Endothelial cell of umbilical vein (primary cell): ENCODE results near the gene CYBRD1. TPM values are rescaled to one million over a fixed set of nuclear protein-coding genes. Genes with fewer than 3 reads are reported as not detected.

Source experiments
- BruUV-seq: library from RNA; stranded (reverse); fragments of 400-500 nt; replicated peaks from 2 replicates; lab custom pipeline; 2021; lab: Mats Ljungman, UMichigan
- CTCF ChIA-PET: fragments of 300-600, 350-600 bp; sonication (Branson Sonifier 250); formaldehyde crosslinking; loops from one replicate; lab custom pipeline; 2021; ENCODE audit warnings: antibody characterized with exemption, inconsistent platforms; lab: Charles Lee
- POLR2A ChIA-PET: fragments of 300-600, 350-600 bp; sonication (Branson Sonifier 250); formaldehyde crosslinking; loops from one replicate; lab custom pipeline; 2021; ENCODE audit warnings: antibody characterized with exemption, inconsistent platforms; lab: Charles Lee
- DNase-seq: peaks from one replicate; pipeline ENCODE4 v3.0.0-alpha.2; 2011; ENCODE audit warnings: low read depth, low spot score
- FAIRE-seq: peaks from 2 replicates; lab custom pipeline; 2011; peaks lifted over from hg19 to GRCh38; lab: Jason Lieb, UNC
- H2AFZ ChIP-seq: 2 replicates; pipeline ENCODE4 v1.6.0; 2012; ENCODE audit warnings: low read depth, low read length, control low read depth, inconsistent platforms
- H3K27ac ChIP-seq: 2 replicates; pipeline ENCODE4 v1.5.1; 2011; ENCODE audit warnings: low read depth, mild to moderate bottlenecking, control low read depth, low read length, moderate library complexity; ENCODE audit not compliant: insufficient read depth
- H3K27me3 ChIP-seq, 2 experiments: 2 replicates each; pipeline versions ENCODE4 v1.6.0 to v1.6.1; 2011; ENCODE audit warnings: low read length in 2 of 2, mixed read lengths in 1 of 2; ENCODE audit not compliant: control insufficient read depth in 2 of 2, insufficient read depth in 2 of 2
- H3K36me3 ChIP-seq, 2 experiments: 2 replicates in 1 of 2; 3 replicates in 1 of 2; pipeline ENCODE4 v1.5.1; 2011; ENCODE audit warnings: low read length in 2 of 2, mild to moderate bottlenecking in 1 of 2, moderate library complexity in 1 of 2; ENCODE audit not compliant: control insufficient read depth in 2 of 2, insufficient read depth in 2 of 2; ENCODE audit errors: extremely low read depth in 1 of 2
- H3K4me1 ChIP-seq: 3 replicates; pipeline ENCODE4 v1.5.1; 2011; ENCODE audit warnings: mild to moderate bottlenecking, low read length; ENCODE audit not compliant: control insufficient read depth, insufficient read depth; ENCODE audit errors: extremely low read depth
- H3K4me2 ChIP-seq: 2 replicates; pipeline ENCODE4 v1.6.1; 2011; ENCODE audit warnings: low read length, control low read depth, mixed read lengths; ENCODE audit not compliant: insufficient read depth
- H3K4me3 ChIP-seq, 3 experiments: fragments of 200-600 bp in 1 of 3; sonication (generic), shearing (Covaris generic) in 1 of 3; replicated peaks in 1 of 3; 2 replicates each; pipeline ENCODE4 v1.5.1; 2011 to 2016; ENCODE audit warnings: control low read depth in 3 of 3, low read length in 3 of 3, mild to moderate bottlenecking in 2 of 3, inconsistent platforms in 1 of 3, low read depth in 1 of 3, moderate library complexity in 1 of 3; ENCODE audit not compliant: insufficient read depth in 1 of 3
- H3K79me2 ChIP-seq: 2 replicates; pipeline ENCODE4 v1.6.0; 2012; ENCODE audit warnings: low read length, inconsistent platforms; ENCODE audit not compliant: control insufficient read depth, insufficient read depth
- H3K9ac ChIP-seq: replicated peaks from 2 replicates; pipeline ENCODE3; 2011; ENCODE audit warnings: low read length, control low read depth; ENCODE audit not compliant: insufficient read depth; ENCODE audit errors: extremely low read depth
- H3K9me1 ChIP-seq: replicated peaks from 3 replicates; pipeline ENCODE4 v1.6.0; 2011; ENCODE audit warnings: mild to moderate bottlenecking, low read length; ENCODE audit not compliant: control insufficient read depth, insufficient read depth; ENCODE audit errors: extremely low read depth
- H3K9me3 ChIP-seq: replicated peaks from 2 replicates; pipeline ENCODE4 v1.5.1; 2012; ENCODE audit warnings: low read length, inconsistent platforms; ENCODE audit not compliant: control insufficient read depth, insufficient read depth
- H4K20me1 ChIP-seq: replicated peaks from 2 replicates; pipeline ENCODE3; 2011; ENCODE audit warnings: mild to moderate bottlenecking, low read length; ENCODE audit not compliant: control insufficient read depth, insufficient read depth; ENCODE audit errors: extremely low read depth
- EZH2 ChIP-seq: IDR thresholded peaks from 2 replicates; pipeline ENCODE4 v1.6.1; 2012; ENCODE audit warnings: borderline replicate concordance, low read depth, mild to moderate bottlenecking, moderate library complexity, low read length, inconsistent platforms; ENCODE audit not compliant: severe bottlenecking
- FOS ChIP-seq: IDR thresholded peaks from 2 replicates; pipeline ENCODE4 v1.6.1; 2011; ENCODE audit warnings: mild to moderate bottlenecking, low read length, moderate library complexity, borderline replicate concordance; ENCODE audit not compliant: insufficient read depth
- GATA2 ChIP-seq: IDR thresholded peaks from 2 replicates; pipeline ENCODE4 v1.7.0; 2011; ENCODE audit warnings: low read depth, mild to moderate bottlenecking, moderate library complexity, mixed read lengths, low read length; ENCODE audit not compliant: insufficient read length, insufficient read depth
- JUN ChIP-seq: IDR thresholded peaks from 2 replicates; pipeline ENCODE4 v1.6.1; 2011; ENCODE audit warnings: borderline replicate concordance, low read depth; ENCODE audit not compliant: insufficient read length, insufficient read depth
- MAX ChIP-seq: IDR thresholded peaks from 2 replicates; pipeline ENCODE4 v1.6.1; 2011; ENCODE audit not compliant: insufficient read depth, insufficient read length
- MYC ChIP-seq: IDR thresholded peaks from one replicate; pipeline ENCODE4 v1.6.1; 2011; ENCODE audit warnings: mild to moderate bottlenecking, low read depth, low read length
- POLR2A ChIP-seq: IDR thresholded peaks from 2 replicates; pipeline ENCODE4 v1.6.1; 2012; ENCODE audit warnings: low read depth, mild to moderate bottlenecking, control low read depth, low read length
- POLR2AphosphoS5 ChIP-seq: IDR thresholded peaks from 2 replicates; pipeline ENCODE4 v1.6.1; 2012; ENCODE audit warnings: low read depth, mild to moderate bottlenecking, control low read depth, low read length, moderate library complexity; ENCODE audit not compliant: insufficient read depth
- dilution Hi-C: fragments of 300-500 bp; cut with MboI; formaldehyde crosslinking; loops from one replicate; pipeline ENCODE4 v1.15.0; 2019; ENCODE audit warnings: low sequenced_read_pairs; ENCODE audit not compliant: extremely low pct_ligation_motif_present
- intact Hi-C: fragments of 100-400 bp; cut with micrococcal nuclease; formaldehyde crosslinking; loops from one replicate; pipeline ENCODE4 v1.10.0; 2022
- polyA plus RNA-seq, 4 experiments: library from polyadenylated mRNA; depleted of rRNA in 3 of 4; stranded (reverse) in 3 of 4; unstranded in 1 of 4; fragments of >200 nt; gene quantifications; 2 replicates each; pipeline versions ENCODE4 v1.2.1 to v1.2.3, GENCODE V29; 2011 to 2012; ENCODE audit warnings: missing spikeins in 1 of 4
- total RNA-seq: library from RNA; stranded (reverse); gene quantifications from 2 replicates; pipeline ENCODE4 v1.2.3, GENCODE V29; 2021
- TF ChIP-seq, protein P1 (sequence below), 2 donors: IDR thresholded peaks; 1 replicate in 1 of 2; 2 replicates in 1 of 2; pipeline ENCODE4 v1.5.1; 2011; ENCODE audit warnings: low read length in 2 of 2, mild to moderate bottlenecking in 2 of 2, moderate library complexity in 2 of 2, control low read depth in 1 of 2, inconsistent platforms in 1 of 2, low read depth in 1 of 2; ENCODE audit not compliant: insufficient read depth in 1 of 2; ENCODE audit errors: extremely low read depth in 1 of 2

Gene CYBRD1
- total and polyA plus RNA-seq, 2 donors (not counting 3 experiments of a cell fraction or from before 2014, with no cell fraction given), result 23.1 to 24.8 TPM

GRCh38 chr2:171578127-171578803 is 56.0 kb downstream of the CYBRD1 start:
- no peak for TF ChIP-seq POLR2A
- no peak for TF ChIP-seq MAX
- no peak for TF ChIP-seq JUN
- no peak for TF ChIP-seq EZH2
- TF ChIP-seq, protein P1, sequence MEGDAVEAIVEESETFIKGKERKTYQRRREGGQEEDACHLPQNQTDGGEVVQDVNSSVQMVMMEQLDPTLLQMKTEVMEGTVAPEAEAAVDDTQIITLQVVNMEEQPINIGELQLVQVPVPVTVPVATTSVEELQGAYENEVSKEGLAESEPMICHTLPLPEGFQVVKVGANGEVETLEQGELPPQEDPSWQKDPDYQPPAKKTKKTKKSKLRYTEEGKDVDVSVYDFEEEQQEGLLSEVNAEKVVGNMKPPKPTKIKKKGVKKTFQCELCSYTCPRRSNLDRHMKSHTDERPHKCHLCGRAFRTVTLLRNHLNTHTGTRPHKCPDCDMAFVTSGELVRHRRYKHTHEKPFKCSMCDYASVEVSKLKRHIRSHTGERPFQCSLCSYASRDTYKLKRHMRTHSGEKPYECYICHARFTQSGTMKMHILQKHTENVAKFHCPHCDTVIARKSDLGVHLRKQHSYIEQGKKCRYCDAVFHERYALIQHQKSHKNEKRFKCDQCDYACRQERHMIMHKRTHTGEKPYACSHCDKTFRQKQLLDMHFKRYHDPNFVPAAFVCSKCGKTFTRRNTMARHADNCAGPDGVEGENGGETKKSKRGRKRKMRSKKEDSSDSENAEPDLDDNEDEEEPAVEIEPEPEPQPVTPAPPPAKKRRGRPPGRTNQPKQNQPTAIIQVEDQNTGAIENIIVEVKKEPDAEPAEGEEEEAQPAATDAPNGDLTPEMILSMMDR (IDR thresholded peaks at IDR 0.05; ENCODE audit: extremely low read depth in 1 of 2, insufficient read depth in 1 of 2, low read depth in 1 of 2, low read length in 2 of 2), result no peak
- no peak for TF ChIP-seq FOS
- no peak for TF ChIP-seq POLR2AphosphoS5
- no peak for TF ChIP-seq GATA2
- TF ChIP-seq MYC, result no peak
- no peak overlapping the region for H3K9ac ChIP-seq

More at GRCh38 chr2:171578127-171578803, 56.0 kb downstream of the CYBRD1 start:
- dilution Hi-C loops (no loop called here), intact Hi-C loops (loop anchor here (10.0 kb wide), 1 partner anchor 217 kb away; no protein-coding TSS in a partner anchor)
- FAIRE-seq (no peak), DNase-seq (no peak)
- no peaks in the 10 kb centered on the region for H3K9me3 ChIP-seq
- H3K79me2 ChIP-seq, result no peaks in the 10 kb centered on the region
- no peaks in the 10 kb centered on the region for H3K9me1 ChIP-seq
- no peaks in the 10 kb centered on the region for H3K27me3 ChIP-seq
- no peaks in the 10 kb centered on the region for H3K36me3 ChIP-seq
- ChIA-PET POLR2A (interaction anchor here (0.6 kb wide), 1 partner anchor 10 kb away, joined by 10 read pairs; no protein-coding TSS in a partner anchor), CTCF (interaction anchor here (0.7 to 1.0 kb wide), 2 partner anchors 12 to 17 kb away, joined by 3 read pairs; no protein-coding TSS in a partner anchor)
- no peaks in the 10 kb centered on the region for H3K4me1 ChIP-seq
- no TSS peak for BruUV-seq
- H4K20me1 ChIP-seq, result no peaks in the 10 kb centered on the region
- H3K4me2 ChIP-seq, result no peak overlapping the region
- no peak overlapping the region for H2AFZ ChIP-seq
- no peak overlapping the region for H3K4me3 ChIP-seq
- no peak overlapping the region for H3K27ac ChIP-seq
